Measurements from ENCODE around the gene RFT1.
A peak's percentile ranks its signal among the peaks of the same experiment; 100 is the strongest.

RFT1 gene

GRCh38 chr3:53149699-53150098 lies 19.5 kb upstream of the RFT1 start:
- DNase-seq: no peak

- no peak for DNase-seq
Measured at GRCh38 chr3:53149006-53149690, 18.9 kb upstream of the RFT1 start.

- no peak for DNase-seq
Measured at GRCh38 chr3:53147903-53148400, 17.7 kb upstream of the RFT1 start.

- no peak for DNase-seq
Measured at GRCh38 chr3:53147151-53147902, 17.1 kb upstream of the RFT1 start.

- DNase-seq: no peak
Measured at GRCh38 chr3:53146319-53146891, 16.2 kb upstream of the RFT1 start.

GRCh38 chr3:53145713-53146080 lies 15.5 kb upstream of the RFT1 start:
- DNase-seq: no peak

- DNase-seq: no peak
Measured at GRCh38 chr3:53144862-53145712, 14.9 kb upstream of the RFT1 start.

- DNase-seq: no peak
Measured at GRCh38 chr3:53144446-53144845, 14.2 kb upstream of the RFT1 start.

GRCh38 chr3:53142986-53143385 lies 12.8 kb upstream of the RFT1 start:
- DNase-seq: no peak

- DNase-seq: peak; percentile 13
Measured at GRCh38 chr3:53140847-53141845, 10.9 kb upstream of the RFT1 start.

GRCh38 chr3:53139906-53140846 lies 9.9 kb upstream of the RFT1 start:
- peak; percentile 16 for DNase-seq

GRCh38 chr3:53137835-53138446 lies 7.7 kb upstream of the RFT1 start:
- DNase-seq: peak; percentile 6

- no peak for DNase-seq
Measured at GRCh38 chr3:53137221-53137620, 7.0 kb upstream of the RFT1 start.

GRCh38 chr3:53134631-53135232 lies 4.5 kb upstream of the RFT1 start:
- peak; percentile 74 for DNase-seq

GRCh38 chr3:53132347-53132746 lies 2.1 kb upstream of the RFT1 start:
- DNase-seq: no peak

- DNase-seq: no peak
Measured at GRCh38 chr3:53131096-53131495, 861 bp upstream of the RFT1 start.

GRCh38 chr3:53129344-53129743 lies 891 bp downstream of the RFT1 start:
- no peak for DNase-seq

GRCh38 chr3:53126601-53127000 lies 3.6 kb downstream of the RFT1 start:
- DNase-seq: no peak

GRCh38 chr3:53123953-53124352 lies 6.3 kb downstream of the RFT1 start:
- no peak for DNase-seq

GRCh38 chr3:53123510-53123909 lies 6.7 kb downstream of the RFT1 start:
- DNase-seq: no peak

Measured in right forelimb (tissue), 1 donor.